Measurements from ENCODE around the gene MED12L. TPM values are rescaled to one million over a fixed set of nuclear protein-coding genes. Genes with fewer than 3 reads are reported as not detected.
A peak's percentile ranks its signal among the peaks of the same experiment; 100 is the strongest.

MED12L gene
- total RNA-seq, 1 donor from 2014 or later, result 1.4 TPM

DNA sequence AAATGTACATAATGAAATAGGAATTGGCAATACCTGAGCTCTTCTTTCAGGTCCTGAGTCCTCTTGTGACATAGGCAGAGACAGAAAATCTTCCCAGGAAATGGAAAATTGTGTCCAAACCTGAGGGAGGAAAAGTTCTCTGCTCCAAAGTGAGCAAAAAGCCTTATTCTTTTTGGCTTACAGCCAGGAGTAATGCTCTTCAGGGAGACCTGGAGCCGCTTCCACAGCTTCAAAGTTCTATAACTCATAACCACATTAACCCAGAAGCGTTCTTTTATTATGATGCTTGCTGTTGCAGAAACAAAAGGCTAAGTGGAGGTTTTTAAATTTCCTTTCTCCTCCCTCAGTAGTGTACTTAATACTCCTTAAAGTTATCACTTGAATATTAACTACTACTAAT is 374.8 kb downstream of the MED12L start:
- Mint-ChIP-seq H3K4me3 (ENCODE audit: unreplicated experiment) (peak overlapping the region; percentile 66), H3K36me3 (ENCODE audit: unreplicated experiment) (peaks cover 1% of the 10 kb centered on the region), H3K4me1 (ENCODE audit: unreplicated experiment) (peaks cover 10% of the 10 kb centered on the region), H3K9me3 (ENCODE audit: unreplicated experiment) (no peaks in the 10 kb centered on the region), H3K27ac (ENCODE audit: unreplicated experiment) (no peak overlapping the region), H3K27me3 (ENCODE audit: unreplicated experiment) (peaks cover 32% of the 10 kb centered on the region)
- no peak for TF ChIP-seq CTCF (IDR thresholded peaks at IDR 0.05)
- DNase-seq (ENCODE audit: extremely low spot score, unreplicated experiment), result no peak

DNA sequence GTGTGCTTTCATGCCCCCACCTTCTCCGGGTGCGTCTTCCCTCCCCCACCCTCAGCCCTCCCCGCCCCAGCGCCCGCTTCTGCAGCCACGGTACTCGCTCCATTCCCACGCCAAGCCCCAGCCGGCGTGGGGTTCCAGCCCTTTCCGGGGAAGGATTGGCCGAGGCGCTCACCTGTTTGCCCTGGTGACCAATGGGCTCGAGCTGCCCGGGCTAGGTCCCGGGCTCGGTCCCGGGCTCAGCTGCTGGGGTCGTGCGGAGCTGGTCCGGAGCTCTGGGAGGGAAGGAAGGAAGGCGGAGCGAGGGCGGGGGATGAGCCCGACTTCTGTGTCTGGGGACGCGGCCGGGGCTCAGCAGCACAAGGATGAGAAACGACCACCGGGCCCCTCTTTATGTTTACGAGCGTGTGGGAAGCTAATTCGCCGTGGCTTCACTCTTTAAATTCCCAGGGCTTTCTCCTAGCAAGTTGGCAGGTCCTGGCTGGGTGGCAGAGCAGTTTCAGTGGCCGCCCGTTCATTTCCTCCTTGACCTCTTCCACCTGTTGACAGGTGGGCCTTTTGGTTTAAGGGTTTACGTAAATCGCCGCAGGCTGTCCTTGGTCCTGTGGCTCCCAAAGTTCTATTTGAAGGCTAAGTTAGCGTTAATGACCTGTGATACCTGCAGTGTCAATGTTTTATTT is 375.4 kb downstream of the MED12L start, which contains the start of gene IGSF10:
Gene IGSF10, minus strand, starts transcription at position 288 of the 677 bp plus-strand sequence. CDS start 2,352 bp downstream, outside the sequence.
- Mint-ChIP-seq H3K27ac (ENCODE audit: unreplicated experiment) (no peak within 1 kb of the TSS), H3K36me3 (ENCODE audit: unreplicated experiment) (no peaks in the 10 kb centered on the region), H3K4me1 (ENCODE audit: unreplicated experiment) (peaks cover 10% of the 10 kb centered on the region), H3K9me3 (ENCODE audit: unreplicated experiment) (no peaks in the 10 kb centered on the region), H3K27me3 (ENCODE audit: unreplicated experiment) (peaks cover 33% of the 10 kb centered on the region), H3K4me3 (ENCODE audit: unreplicated experiment) (peak within 1 kb of the TSS; percentile 66)
- no peak for TF ChIP-seq CTCF (IDR thresholded peaks at IDR 0.05)
- no peak for DNase-seq (ENCODE audit: extremely low spot score, unreplicated experiment)

GRCh38 chr3:151462278-151462780 is 376.9 kb downstream of the MED12L start:
- Mint-ChIP-seq H3K27me3 (ENCODE audit: unreplicated experiment) (peaks cover 33% of the 10 kb centered on the region), H3K4me3 (ENCODE audit: unreplicated experiment) (no peak overlapping the region), H3K4me1 (ENCODE audit: unreplicated experiment) (peaks cover 10% of the 10 kb centered on the region), H3K27ac (ENCODE audit: unreplicated experiment) (no peak overlapping the region), H3K36me3 (ENCODE audit: unreplicated experiment) (no peaks in the 10 kb centered on the region), H3K9me3 (ENCODE audit: unreplicated experiment) (no peaks in the 10 kb centered on the region)
- no peak for TF ChIP-seq CTCF (IDR thresholded peaks at IDR 0.05)
- DNase-seq (ENCODE audit: extremely low spot score, unreplicated experiment), result no peak

- TF ChIP-seq CTCF (IDR thresholded peaks at IDR 0.05), result no peak
Observed at GRCh38 chr3:151462991-151463390, 377.5 kb downstream of the MED12L start.

GRCh38 chr3:151467069-151467468 is 381.6 kb downstream of the MED12L start:
- Mint-ChIP-seq H3K36me3 (ENCODE audit: unreplicated experiment) (no peaks in the 10 kb centered on the region), H3K4me3 (ENCODE audit: unreplicated experiment) (no peak overlapping the region), H3K27me3 (ENCODE audit: unreplicated experiment) (peaks cover 13% of the 10 kb centered on the region), H3K9me3 (ENCODE audit: unreplicated experiment) (no peaks in the 10 kb centered on the region), H3K4me1 (ENCODE audit: unreplicated experiment) (no peaks in the 10 kb centered on the region), H3K27ac (ENCODE audit: unreplicated experiment) (no peak overlapping the region)
- DNase-seq (ENCODE audit: extremely low spot score, unreplicated experiment), result no peak
- no peak for TF ChIP-seq CTCF (IDR thresholded peaks at IDR 0.05)

More at GRCh38 chr3:151462991-151463390, 377.5 kb downstream of the MED12L start:
- Mint-ChIP-seq H3K27me3 (ENCODE audit: unreplicated experiment) (peaks cover 33% of the 10 kb centered on the region), H3K4me3 (ENCODE audit: unreplicated experiment) (no peak overlapping the region), H3K4me1 (ENCODE audit: unreplicated experiment) (peaks cover 10% of the 10 kb centered on the region), H3K27ac (ENCODE audit: unreplicated experiment) (no peak overlapping the region), H3K9me3 (ENCODE audit: unreplicated experiment) (no peaks in the 10 kb centered on the region), H3K36me3 (ENCODE audit: unreplicated experiment) (no peaks in the 10 kb centered on the region)
- no peak for DNase-seq (ENCODE audit: extremely low spot score, unreplicated experiment)
